Stomach (tissue), 9 donors: ENCODE results near the gene CLSTN2. TPM values are rescaled to one million over a fixed set of nuclear protein-coding genes. Genes with fewer than 3 reads are reported as not detected.
A peak's percentile ranks its signal among the peaks of the same experiment; 100 is the strongest.

Experiments
- DNase-seq, 2 donors: peaks; one replicate each; pipeline versions ENCODE4 v3.0.0 to v3.0.0-alpha.2; 2013 to 2019
- H3K27ac ChIP-seq, 5 donors: fragments of 200-600 bp in 4 of 5; sonication (generic) in 4 of 5; one replicate each; pipeline ENCODE4 v1.5.1; 2013 to 2019; ENCODE audit warnings: mild to moderate bottlenecking in 1 of 5, moderate library complexity in 1 of 5
- H3K27me3 ChIP-seq, 3 donors: fragments of 200-600 bp; sonication (generic); one replicate each; pipeline ENCODE4 v1.5.1; 2017 to 2019; ENCODE audit warnings: mixed run types in 1 of 3
- H3K36me3 ChIP-seq, 4 donors: fragments of 200-600 bp; sonication (generic); 1 replicate in 3 of 4; 2 replicates in 1 of 4; pipeline ENCODE4 v1.5.1; 2016 to 2019
- H3K4me1 ChIP-seq, 4 donors: fragments of 200-600 bp; sonication (generic); one replicate each; pipeline ENCODE4 v1.5.1; 2016 to 2019
- H3K4me3 ChIP-seq, 4 donors: fragments of 200-600 bp; sonication (generic) in 3 of 4; one replicate each; pipeline ENCODE4 v1.5.1; 2016 to 2019; ENCODE audit warnings: mild to moderate bottlenecking in 1 of 4
- H3K9me3 ChIP-seq, 4 donors: fragments of 200-600 bp; sonication (generic); one replicate each; pipeline ENCODE4 v1.5.1; 2016 to 2019
- CTCF ChIP-seq, 7 experiments: fragments of 450-650 bp in 4 of 7; fragments of 200-600 bp in 3 of 7; sonication (generic) in 3 of 7; IDR thresholded peaks; one replicate each; pipeline ENCODE4 v1.5.1; 2016 to 2019; ENCODE audit warnings: antibody characterized with exemption in 7 of 7, control low read depth in 2 of 7, mild to moderate bottlenecking in 1 of 7
- EP300 ChIP-seq: sonication (generic); formaldehyde crosslinking; IDR thresholded peaks from one replicate; pipeline ENCODE4 v1.6.1; 2017; ENCODE audit warnings: antibody characterized with exemption
- POLR2A ChIP-seq, 4 donors: fragments of 450-650 bp; IDR thresholded peaks; one replicate each; pipeline ENCODE4 v1.6.1; 2016; ENCODE audit warnings: antibody characterized with exemption in 4 of 4, control low read depth in 2 of 4, mild to moderate bottlenecking in 1 of 4, moderate library complexity in 1 of 4
- POLR2AphosphoS5 ChIP-seq, 3 donors: sonication (generic); formaldehyde crosslinking; IDR thresholded peaks; one replicate each; pipeline ENCODE4 v1.6.1; 2016; ENCODE audit warnings: antibody characterized with exemption in 3 of 3
- WGBS, 5 donors: extraction: QIAGEN DNeasy Blood & Tissue Kit in 3 of 5; methylation state at CpG; one replicate each; pipeline versions ENCODE4 v1.1.5 to v1.1.7; 2013 to 2018; 5-methylcytosine and 5-hydroxymethylcytosine counted together
- intact Hi-C: fragments of 100-400 bp; cut with DNase I; formaldehyde crosslinking; loops from one replicate; pipeline ENCODE4 v1.15.1; 2023; ENCODE audit warnings: low total_unique reads
- polyA plus RNA-seq, 3 donors: library from polyadenylated mRNA; stranded (reverse); fragments of 200-250 nt; gene quantifications; one replicate each; pipeline ENCODE4 v1.2.3, GENCODE V29; 2013
- total RNA-seq, 5 donors: library from RNA; depleted of rRNA; stranded (reverse); fragments of >200 nt; gene quantifications; one replicate each; pipeline versions ENCODE4 v1.1.0 to v1.2.3, GENCODE V29; 2014 to 2016
- donor health status: healthy with polysubstance abuse.
- donor health status: Bipolar disorder and iron deficiency.
- donor health status: healthy.

The CLSTN2 gene
- total and polyA plus RNA-seq, 8 donors: 0.10 to 5.4 (median 1.7) TPM

GRCh38 chr3:140571836-140572235 is 636.9 kb downstream of the CLSTN2 start:
- 73 to 92% (median 79%) methylated on average over 1 of the region's 1 CpG for WGBS, 5 donors
- TF ChIP-seq CTCF (IDR thresholded peaks at IDR 0.05): no peak
- TF ChIP-seq POLR2A (IDR thresholded peaks at IDR 0.05): no peak
- TF ChIP-seq EP300: no peak
- Histone ChIP-seq H3K9me3 (no peaks in the 10 kb centered on the region), H3K4me1 (peaks cover 0 to 7% (median 0%) of the 10 kb centered on the region in 4 donors), H3K4me3 (no peak overlapping the region), H3K36me3 (no peaks in the 10 kb centered on the region), H3K27me3 (no peaks in the 10 kb centered on the region), H3K27ac (no peak overlapping the region)
- no peak for DNase-seq
- intact Hi-C loops: no loop called here

DNA sequence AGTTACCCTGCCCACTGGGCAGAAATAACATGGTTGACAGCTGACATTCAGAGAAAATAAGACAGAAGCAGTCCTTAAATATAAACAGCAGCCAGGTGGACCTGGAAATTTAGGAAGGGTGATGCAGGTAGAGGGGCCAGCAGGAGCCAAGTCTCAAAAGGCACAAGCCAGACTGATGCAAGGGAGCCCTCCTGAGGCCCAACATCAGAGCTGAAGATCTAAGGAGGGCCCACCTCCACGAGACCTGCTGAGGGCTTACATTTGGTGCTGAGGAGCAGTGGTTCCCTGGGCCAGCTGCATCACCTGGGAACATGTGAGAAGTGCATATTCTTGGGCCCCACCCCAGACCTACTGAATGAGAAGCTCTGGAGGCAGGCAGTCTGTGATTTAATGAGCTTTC is 637.3 kb downstream of the CLSTN2 start:
- no peak for TF ChIP-seq EP300
- TF ChIP-seq POLR2A (IDR thresholded peaks at IDR 0.05): no peak
- TF ChIP-seq POLR2AphosphoS5 (IDR thresholded peaks at IDR 0.05): no peak
- TF ChIP-seq CTCF (IDR thresholded peaks at IDR 0.05): no peak
- intact Hi-C loops: no loop called here
- peaks cover 0 to 7% (median 0%) of the 10 kb centered on the region in 4 donors for H3K4me1 ChIP-seq
- no peaks in the 10 kb centered on the region for H3K36me3 ChIP-seq
- no peak overlapping the region for H3K27ac ChIP-seq
- H3K4me3 ChIP-seq: no peak overlapping the region
- no peak for DNase-seq
- H3K9me3 ChIP-seq: no peaks in the 10 kb centered on the region
- WGBS, 5 donors: 60 to 95% (median 78%) methylated on average over 1 of the region's 1 CpG; no CpG with 5 or more reads in 1 of the 5 donors
- no peaks in the 10 kb centered on the region for H3K27me3 ChIP-seq

GRCh38 chr3:140573011-140573410 is 638.0 kb downstream of the CLSTN2 start:
- TF ChIP-seq EP300: no peak
- TF ChIP-seq CTCF (IDR thresholded peaks at IDR 0.05): no peak
- TF ChIP-seq POLR2AphosphoS5 (IDR thresholded peaks at IDR 0.05): no peak
- no peak for TF ChIP-seq POLR2A (IDR thresholded peaks at IDR 0.05)
- Histone ChIP-seq H3K27ac (no peak overlapping the region), H3K4me1 (peaks cover 0 to 7% (median 0%) of the 10 kb centered on the region in 4 donors), H3K27me3 (no peaks in the 10 kb centered on the region), H3K9me3 (no peaks in the 10 kb centered on the region), H3K4me3 (no peak overlapping the region), H3K36me3 (no peaks in the 10 kb centered on the region)
- no peak for DNase-seq
- 40 to 60% (median 53%) methylated on average over 3 of the region's 3 CpGs for WGBS, 5 donors
- intact Hi-C loops: no loop called here

DNA sequence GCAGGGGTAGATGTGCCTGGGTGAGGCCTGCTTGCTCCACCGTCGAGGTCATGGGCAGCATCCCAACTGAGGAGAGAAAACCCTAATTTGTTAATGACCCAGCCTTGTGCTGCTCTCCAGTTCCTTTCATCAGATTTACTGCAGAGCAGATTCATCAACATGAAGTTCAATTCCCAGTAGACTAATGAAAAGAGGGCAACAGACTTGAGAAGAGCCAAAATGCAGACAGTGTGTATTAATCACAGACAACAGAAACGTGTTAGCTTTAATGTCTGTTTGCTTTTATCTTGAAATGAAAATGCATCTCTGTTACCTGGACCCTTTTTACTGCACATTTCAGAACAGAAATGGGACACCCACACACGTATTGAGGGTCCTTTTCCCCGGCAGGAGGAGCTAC is 639.4 kb downstream of the CLSTN2 start:
- Histone ChIP-seq H3K27me3 (no peaks in the 10 kb centered on the region), H3K36me3 (no peaks in the 10 kb centered on the region), H3K27ac (no peak overlapping the region), H3K4me3 (no peak overlapping the region), H3K9me3 (no peaks in the 10 kb centered on the region), H3K4me1 (peaks cover 0 to 2% (median 0%) of the 10 kb centered on the region in 4 donors)
- no peak for TF ChIP-seq CTCF (IDR thresholded peaks at IDR 0.05)
- TF ChIP-seq EP300: no peak
- TF ChIP-seq POLR2AphosphoS5 (IDR thresholded peaks at IDR 0.05): no peak
- TF ChIP-seq POLR2A (IDR thresholded peaks at IDR 0.05): no peak
- peak in 1 of 2 donors; percentile 6 for DNase-seq
- intact Hi-C loops: no loop called here
- 71 to 77% (median 71%) methylated on average over 5 of the region's 5 CpGs for WGBS, 5 donors
